Measurements from ENCODE around the gene LHX2. TPM values are rescaled to one million over a fixed set of nuclear protein-coding genes. Genes with fewer than 3 reads are reported as not detected.

LHX2 gene
- total and polyA plus RNA-seq, 2 of the 13 experiments (the other 11 are each of a cell fraction or from before 2014, with no cell fraction given) = not detected

DNA sequence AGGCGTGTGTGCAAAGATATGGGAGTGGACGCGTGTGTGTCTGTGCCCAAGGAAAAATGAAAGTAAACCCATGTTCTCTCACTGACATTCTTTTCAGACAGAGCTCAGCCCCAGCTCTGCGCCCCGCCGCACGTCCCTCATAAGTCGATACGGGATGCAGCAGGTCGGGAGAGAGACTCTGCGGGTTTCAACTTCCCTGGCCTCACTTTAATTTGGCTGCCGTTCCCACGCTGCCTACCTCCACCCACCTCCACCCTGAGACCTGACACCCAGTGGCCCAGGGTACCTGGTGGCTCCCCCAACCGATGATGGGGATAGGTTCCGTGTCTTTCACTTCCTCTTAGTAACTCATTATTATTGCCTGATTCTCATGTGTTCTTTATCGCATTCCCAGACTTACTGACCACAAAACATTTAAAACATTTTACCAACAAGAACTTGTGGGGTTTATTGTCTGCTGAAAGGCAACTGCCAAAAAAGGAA, 19.4 kb downstream of the LHX2 start:
- DNase-seq (ENCODE audit: low spot score) (no peak), ATAC-seq (peak; percentile 65), FAIRE-seq (no peak)
- Histone ChIP-seq H3K9me3 (ENCODE audit: low read length) (no peaks in the 10 kb centered on the region), H3K4me2 (ENCODE audit: low read depth, low read length) (peak overlapping the region; percentile 63), H3K4me3 (replicated peaks in 1 of 3; ENCODE audit: insufficient read depth in 1 of 3, low read depth in 2 of 3, low read length in 3 of 3) (peak overlapping the region; percentile 50 to 58 (median 51); a peak in 5 of 6 replicates), H3K9ac (ENCODE audit: insufficient read depth, low read depth, low read length) (no peak overlapping the region), H3K4me1 (ENCODE audit: insufficient read depth, low read length) (0 out of 2 replicates have a peak, but pooled peaks cover 9% of the 10 kb centered on the region), H2AFZ (ENCODE audit: low read length) (no peak overlapping the region), H4K20me1 (ENCODE audit: insufficient read depth, low read length) (no peaks in the 10 kb centered on the region), H3K27me3 (ENCODE audit: control insufficient read depth in 1 of 2, insufficient read depth in 2 of 2, low read length in 2 of 2) (peaks cover 4 to 72% of the 10 kb centered on the region in 2 experiments; a peak in 4 of 5 replicates), H3K36me3 (replicated peaks in 1 of 2; ENCODE audit: control insufficient read depth in 1 of 2, insufficient read depth in 2 of 2, low read length in 2 of 2) (no peaks in the 10 kb centered on the region), H3K79me2 (ENCODE audit: insufficient read depth, low read length) (no peaks in the 10 kb centered on the region), H3K27ac (ENCODE audit: extremely low read length, insufficient read depth, low read length) (no peak overlapping the region)
- CTCF ChIA-PET (ENCODE audit: low intra/inter-chr PET ratio, low total read pairs) = no interaction called here
- BruUV-seq (replicated peaks) = no TSS peak
- in situ Hi-C loops (cut with HindIII; ENCODE audit: extremely low pct_ligation_motif_present, low pct_unique_long_range_greater_than_20kb) = loop anchor here (25.0 kb wide), 1 partner anchor 619 kb away; no protein-coding TSS in a partner anchor
- 6% methylated on average over 16 of the region's 16 CpGs for WGBS (ENCODE audit: low lambda C conversion rate)
- TF ChIP-seq NR2C2 (CRISPR knock-in tag; IDR thresholded peaks at IDR 0.05; ENCODE audit: borderline replicate concordance) = no peak
- TF ChIP-seq ZNF501 (CRISPR knock-in tag; IDR thresholded peaks at IDR 0.05) = 0 out of 2 replicates have a peak, but pooled peaks have one; percentile 8
- no peak for TF ChIP-seq ZNF232 (CRISPR knock-in tag; IDR thresholded peaks at IDR 0.05; ENCODE audit: borderline replicate concordance)
- no peak for TF ChIP-seq ZNF121 (CRISPR knock-in tag; IDR thresholded peaks at IDR 0.05)
- no peak for TF ChIP-seq HDAC6 (IDR thresholded peaks at IDR 0.05; ENCODE audit: low read depth, low read length)
- TF ChIP-seq ETV6 (CRISPR knock-in tag; conservative IDR thresholded peaks at IDR 0.05) = no peak
- POLR2A ChIA-PET = no interaction called here
- intact Hi-C loops (cut with micrococcal nuclease; ENCODE audit: unreplicated experiment) = no loop called here

DNA sequence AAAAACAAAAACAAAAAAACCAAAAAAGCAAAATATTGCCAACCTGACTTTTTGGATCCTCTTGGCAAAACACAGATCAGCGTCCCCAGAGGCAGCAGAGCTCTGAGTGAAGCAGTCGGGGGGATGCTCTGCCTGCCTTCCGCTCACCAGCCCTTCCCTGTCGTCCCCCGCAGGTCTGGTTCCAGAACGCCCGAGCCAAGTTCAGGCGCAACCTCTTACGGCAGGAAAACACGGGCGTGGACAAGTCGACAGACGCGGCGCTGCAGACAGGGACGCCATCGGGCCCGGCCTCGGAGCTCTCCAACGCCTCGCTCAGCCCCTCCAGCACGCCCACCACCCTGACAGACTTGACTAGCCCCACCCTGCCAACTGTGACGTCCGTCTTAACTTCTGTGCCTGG, 20.7 kb downstream of the LHX2 start:
- ATAC-seq (no peak), FAIRE-seq (no peak), DNase-seq (ENCODE audit: low spot score) (no peak)
- peak overlapping the region in 1 of 3 experiments; percentile 37; a peak in 1 of 6 replicates for H3K4me3 ChIP-seq (replicated peaks in 1 of 3; ENCODE audit: insufficient read depth in 1 of 3, low read depth in 2 of 3, low read length in 3 of 3)
- TF ChIP-seq EZH2 (conservative IDR thresholded peaks at IDR 0.05; ENCODE audit: low read depth, low read length) = peak; percentile 85; the same call in 1 of the 2 replicates
- 0 out of 2 replicates have a peak, but pooled peaks have one; percentile 29 for TF ChIP-seq PCBP1 (IDR thresholded peaks at IDR 0.05; ENCODE audit: borderline replicate concordance, low read depth, low read length)
- TF ChIP-seq SP140L (CRISPR knock-in tag; IDR thresholded peaks at IDR 0.05; ENCODE audit: borderline replicate concordance) = no peak
- TF ChIP-seq, protein P1, sequence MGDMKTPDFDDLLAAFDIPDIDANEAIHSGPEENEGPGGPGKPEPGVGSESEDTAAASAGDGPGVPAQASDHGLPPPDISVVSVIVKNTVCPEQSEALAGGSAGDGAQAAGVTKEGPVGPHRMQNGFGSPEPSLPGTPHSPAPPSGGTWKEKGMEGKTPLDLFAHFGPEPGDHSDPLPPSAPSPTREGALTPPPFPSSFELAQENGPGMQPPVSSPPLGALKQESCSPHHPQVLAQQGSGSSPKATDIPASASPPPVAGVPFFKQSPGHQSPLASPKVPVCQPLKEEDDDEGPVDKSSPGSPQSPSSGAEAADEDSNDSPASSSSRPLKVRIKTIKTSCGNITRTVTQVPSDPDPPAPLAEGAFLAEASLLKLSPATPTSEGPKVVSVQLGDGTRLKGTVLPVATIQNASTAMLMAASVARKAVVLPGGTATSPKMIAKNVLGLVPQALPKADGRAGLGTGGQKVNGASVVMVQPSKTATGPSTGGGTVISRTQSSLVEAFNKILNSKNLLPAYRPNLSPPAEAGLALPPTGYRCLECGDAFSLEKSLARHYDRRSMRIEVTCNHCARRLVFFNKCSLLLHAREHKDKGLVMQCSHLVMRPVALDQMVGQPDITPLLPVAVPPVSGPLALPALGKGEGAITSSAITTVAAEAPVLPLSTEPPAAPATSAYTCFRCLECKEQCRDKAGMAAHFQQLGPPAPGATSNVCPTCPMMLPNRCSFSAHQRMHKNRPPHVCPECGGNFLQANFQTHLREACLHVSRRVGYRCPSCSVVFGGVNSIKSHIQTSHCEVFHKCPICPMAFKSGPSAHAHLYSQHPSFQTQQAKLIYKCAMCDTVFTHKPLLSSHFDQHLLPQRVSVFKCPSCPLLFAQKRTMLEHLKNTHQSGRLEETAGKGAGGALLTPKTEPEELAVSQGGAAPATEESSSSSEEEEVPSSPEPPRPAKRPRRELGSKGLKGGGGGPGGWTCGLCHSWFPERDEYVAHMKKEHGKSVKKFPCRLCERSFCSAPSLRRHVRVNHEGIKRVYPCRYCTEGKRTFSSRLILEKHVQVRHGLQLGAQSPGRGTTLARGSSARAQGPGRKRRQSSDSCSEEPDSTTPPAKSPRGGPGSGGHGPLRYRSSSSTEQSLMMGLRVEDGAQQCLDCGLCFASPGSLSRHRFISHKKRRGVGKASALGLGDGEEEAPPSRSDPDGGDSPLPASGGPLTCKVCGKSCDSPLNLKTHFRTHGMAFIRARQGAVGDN (CRISPR knock-in tag; IDR thresholded peaks at IDR 0.05) = peak; percentile 20; the same call in 1 of the 2 replicates
- H3K36me3 ChIP-seq (replicated peaks in 1 of 2; ENCODE audit: control insufficient read depth in 1 of 2, insufficient read depth in 2 of 2, low read length in 2 of 2) = no peaks in the 10 kb centered on the region
- CTCF ChIA-PET (ENCODE audit: low intra/inter-chr PET ratio, low total read pairs) = no interaction called here
- H3K9ac ChIP-seq (ENCODE audit: insufficient read depth, low read depth, low read length) = no peak overlapping the region
- no peak overlapping the region for H3K27ac ChIP-seq (ENCODE audit: extremely low read length, insufficient read depth, low read length)
- no peaks in the 10 kb centered on the region for H4K20me1 ChIP-seq (ENCODE audit: insufficient read depth, low read length)
- BruUV-seq (replicated peaks) = no TSS peak
- intact Hi-C loops (cut with micrococcal nuclease; ENCODE audit: unreplicated experiment) (no loop called here), in situ Hi-C loops (cut with HindIII; ENCODE audit: extremely low pct_ligation_motif_present, low pct_unique_long_range_greater_than_20kb) (loop anchor here (25.0 kb wide), 1 partner anchor 620 kb away; no protein-coding TSS in a partner anchor)
- peak overlapping the region; percentile 42; the same call in 1 of the 2 replicates for H3K4me2 ChIP-seq (ENCODE audit: low read depth, low read length)
- whole genome bisulfite sequencing (ENCODE audit: low lambda C conversion rate) = 10% methylated on average over 17 of the region's 24 CpGs
- H3K79me2 ChIP-seq (ENCODE audit: insufficient read depth, low read length) = no peaks in the 10 kb centered on the region
- no peak overlapping the region for H2AFZ ChIP-seq (ENCODE audit: low read length)
- 0 out of 2 replicates have a peak, but pooled peaks cover 9% of the 10 kb centered on the region for H3K4me1 ChIP-seq (ENCODE audit: insufficient read depth, low read length)
- H3K9me3 ChIP-seq (ENCODE audit: low read length) = no peaks in the 10 kb centered on the region
- POLR2A ChIA-PET = no interaction called here
- H3K27me3 ChIP-seq (ENCODE audit: control insufficient read depth in 1 of 2, insufficient read depth in 2 of 2, low read length in 2 of 2) = peaks cover 4 to 78% of the 10 kb centered on the region in 2 experiments; a peak in 4 of 5 replicates

Measured in HepG2 (cell line).